HCT116 (cell line): ENCODE measurements around the gene CCT5. TPM values are rescaled to one million over a fixed set of nuclear protein-coding genes. Genes with fewer than 3 reads are reported as not detected.

Source experiments
- ATAC-seq: fragments of 200-7000 bp; cut with Tn5 transposase; 2 replicates; pipeline ENCODE4 v1.9.1; 2020; ENCODE audit warnings: mild to moderate bottlenecking, moderate library complexity
- BruUV-seq: library from RNA; stranded (reverse); fragments of 400-500 nt; replicated peaks from 2 replicates; lab custom pipeline; 2021; lab: Mats Ljungman, UMichigan
- CTCF ChIA-PET: fragments of 300-600 bp; sonication (Branson Sonifier 250); formaldehyde crosslinking; loops from one replicate; lab custom pipeline; 2021; ENCODE audit warnings: antibody characterized with exemption; lab: Charles Lee
- POLR2A ChIA-PET: fragments of 300-600, 350-600 bp; sonication (Branson Sonifier 250); formaldehyde crosslinking; loops from one replicate; lab custom pipeline; 2021; ENCODE audit warnings: antibody characterized with exemption; lab: Charles Lee
- RAD21 ChIA-PET, 2 experiments: fragments of 300-600 bp; sonication (Branson Sonifier 250); formaldehyde crosslinking; loops; one replicate each; lab custom pipeline; 2023; ENCODE audit warnings: low total read pairs in 2 of 2; ENCODE audit not compliant: uncharacterized antibody in 2 of 2, unreplicated experiment in 2 of 2, low non-redundant PET in 1 of 2; lab: Charles Lee
- DNase-seq: peaks from one replicate; pipeline ENCODE4 v3.0.0-alpha.2; 2010; ENCODE audit warnings: low read depth, low spot score
- H2AFZ ChIP-seq: fragments of 200-600 bp; shearing (Covaris generic), sonication (generic); 2 replicates; pipeline ENCODE4 v1.6.1; 2017; ENCODE audit warnings: low read depth, mixed run types, mixed read lengths, antibody characterized with exemption, low read length; ENCODE audit not compliant: poor library complexity, severe bottlenecking
- H3K27ac ChIP-seq: 2 replicates; pipeline ENCODE4 v1.5.1; 2012; ENCODE audit warnings: low read depth, low read length
- H3K27me3 ChIP-seq: fragments of 200-600 bp; sonication (generic); 2 replicates; pipeline ENCODE4 v1.6.1; 2016; ENCODE audit warnings: mixed run types, low read length, mixed read lengths; ENCODE audit not compliant: insufficient read depth
- H3K36me3 ChIP-seq, 2 experiments: fragments of 200-500 bp in 1 of 2; fragments of 200-600 bp in 1 of 2; sonication (Bioruptor generic) in 1 of 2; sonication (generic) in 1 of 2; 2 replicates each; pipeline versions ENCODE4 v1.5.1 to v1.6.1; 2014 to 2016; ENCODE audit warnings: low read length in 2 of 2, inconsistent platforms in 1 of 2, mixed read lengths in 1 of 2, mixed run types in 1 of 2; ENCODE audit not compliant: insufficient read depth in 2 of 2, control insufficient read depth in 1 of 2
- H3K4me1 ChIP-seq, 2 experiments: fragments of 200-600 bp in 1 of 2; sonication (generic) in 1 of 2; 2 replicates each; pipeline versions ENCODE4 v1.5.1 to v1.6.1; 2012 to 2017; ENCODE audit warnings: low read length in 2 of 2, inconsistent platforms in 1 of 2, mild to moderate bottlenecking in 1 of 2, mixed read lengths in 1 of 2, mixed run types in 1 of 2, moderate library complexity in 1 of 2; ENCODE audit not compliant: insufficient read depth in 2 of 2, control insufficient read depth in 1 of 2
- H3K4me2 ChIP-seq: fragments of 200-600 bp; sonication (generic); 2 replicates; pipeline ENCODE4 v1.6.1; 2017; ENCODE audit warnings: mixed run types, low read length, mixed read lengths
- H3K4me3 ChIP-seq, 2 experiments: fragments of 200-600 bp in 1 of 2; sonication (generic) in 1 of 2; replicated peaks in 1 of 2; 2 replicates each; pipeline ENCODE4 v1.5.1; 2011 to 2016; ENCODE audit warnings: low read length in 2 of 2, control low read depth in 1 of 2, low read depth in 1 of 2, mild to moderate bottlenecking in 1 of 2, mixed read lengths in 1 of 2, mixed run types in 1 of 2
- H3K79me2 ChIP-seq: fragments of 200-600 bp; sonication (generic); 2 replicates; pipeline ENCODE4 v1.6.1; 2017; ENCODE audit warnings: mild to moderate bottlenecking, mixed run types, low read length, moderate library complexity, mixed read lengths; ENCODE audit not compliant: insufficient read depth
- H3K9ac ChIP-seq: fragments of 200-600 bp; sonication (generic); 2 replicates; pipeline ENCODE4 v1.6.1; 2016; ENCODE audit warnings: low read length, mixed read lengths
- H3K9me2 ChIP-seq: fragments of 200-600 bp; sonication (generic), shearing (Covaris generic); 2 replicates; pipeline ENCODE4 v1.6.1; 2017; ENCODE audit warnings: mixed run types, mild to moderate bottlenecking, moderate library complexity; ENCODE audit not compliant: insufficient read depth
- H3K9me3 ChIP-seq, 2 experiments: fragments of 200-500 bp in 1 of 2; fragments of 200-600 bp in 1 of 2; sonication (Bioruptor generic) in 1 of 2; sonication (generic) in 1 of 2; 2 replicates each; pipeline ENCODE4 v1.6.1; 2014 to 2017; ENCODE audit warnings: low read length in 2 of 2, mixed read lengths in 2 of 2, inconsistent platforms in 1 of 2, low read depth in 1 of 2, mild to moderate bottlenecking in 1 of 2, mixed run types in 1 of 2, moderate library complexity in 1 of 2; ENCODE audit not compliant: control insufficient read depth in 1 of 2, insufficient read depth in 1 of 2
- H4K20me1 ChIP-seq: fragments of 200-600 bp; sonication (generic), shearing (Covaris generic); 2 replicates; pipeline ENCODE4 v1.6.1; 2017; ENCODE audit warnings: mixed run types, mild to moderate bottlenecking, moderate library complexity; ENCODE audit not compliant: insufficient read depth
- ELF1 ChIP-seq: IDR thresholded peaks from 2 replicates; pipeline ENCODE4 v1.6.1; 2012; ENCODE audit warnings: low read depth, borderline replicate concordance
- EZH2 ChIP-seq: fragments of 200-600 bp; sonication (generic); IDR thresholded peaks from 2 replicates; pipeline ENCODE4 v1.6.1; 2017; ENCODE audit warnings: antibody characterized with exemption, mixed run types
- FOSL1 ChIP-seq: IDR thresholded peaks from 2 replicates; pipeline ENCODE4 v1.6.1; 2012; ENCODE audit warnings: low read depth
- JUND ChIP-seq: IDR thresholded peaks from 2 replicates; pipeline ENCODE4 v1.6.1; 2012
- MAX ChIP-seq: IDR thresholded peaks from 2 replicates; pipeline ENCODE4 v1.6.1; 2012
- POLR2A ChIP-seq: IDR thresholded peaks from 2 replicates; pipeline ENCODE4 v1.7.0; 2011; ENCODE audit warnings: borderline replicate concordance; ENCODE audit not compliant: insufficient read depth, insufficient read length; ENCODE audit errors: extremely low read depth
- POLR2AphosphoS5 ChIP-seq: IDR thresholded peaks from 2 replicates; pipeline ENCODE4 v1.6.1; 2011; ENCODE audit warnings: mild to moderate bottlenecking, low read depth, low read length, moderate library complexity
- RAD21 ChIP-seq: IDR thresholded peaks from 2 replicates; pipeline ENCODE4 v1.6.1; 2012; ENCODE audit warnings: low read depth, mild to moderate bottlenecking
- SIN3A ChIP-seq: IDR thresholded peaks from 2 replicates; pipeline ENCODE4 v1.6.1; 2012; ENCODE audit warnings: low read depth
- TCF7L2 ChIP-seq: IDR thresholded peaks from 2 replicates; pipeline ENCODE4 v1.7.0; 2011; ENCODE audit warnings: borderline replicate concordance, inconsistent platforms; ENCODE audit not compliant: insufficient read depth, insufficient read length; ENCODE audit errors: extremely low read depth
- YY1 ChIP-seq: IDR thresholded peaks from 2 replicates; pipeline ENCODE4 v1.6.1; 2011; ENCODE audit warnings: low read length, low read depth, moderate library complexity, mild to moderate bottlenecking; ENCODE audit not compliant: insufficient replicate concordance; ENCODE audit errors: extremely low read depth
- ZNF274 ChIP-seq: fragments of 200-500 bp; sonication (Bioruptor generic); IDR thresholded peaks from 2 replicates; pipeline ENCODE4 v1.6.1; 2014; ENCODE audit warnings: mild to moderate bottlenecking, low read depth, low read length, inconsistent platforms
- intact Hi-C: fragments of 100-400 bp; cut with micrococcal nuclease; formaldehyde crosslinking; loops from 2 replicates; pipeline ENCODE4 v1.10.0; 2022
- total RNA-seq: library from RNA; stranded (reverse); gene quantifications from one replicate; pipeline ENCODE4 v1.2.1, GENCODE V29; 2021; ENCODE audit not compliant: unreplicated experiment
- TF ChIP-seq, protein P1 (sequence below): IDR thresholded peaks from 2 replicates; pipeline ENCODE4 v1.6.1; 2012; ENCODE audit warnings: low read depth
- TF ChIP-seq, protein P2 (sequence below): IDR thresholded peaks from 2 replicates; pipeline ENCODE4 v1.6.1; 2012

The CCT5 gene
- total RNA-seq, 1 experiment from 2014 or later, result 489 TPM

DNA sequence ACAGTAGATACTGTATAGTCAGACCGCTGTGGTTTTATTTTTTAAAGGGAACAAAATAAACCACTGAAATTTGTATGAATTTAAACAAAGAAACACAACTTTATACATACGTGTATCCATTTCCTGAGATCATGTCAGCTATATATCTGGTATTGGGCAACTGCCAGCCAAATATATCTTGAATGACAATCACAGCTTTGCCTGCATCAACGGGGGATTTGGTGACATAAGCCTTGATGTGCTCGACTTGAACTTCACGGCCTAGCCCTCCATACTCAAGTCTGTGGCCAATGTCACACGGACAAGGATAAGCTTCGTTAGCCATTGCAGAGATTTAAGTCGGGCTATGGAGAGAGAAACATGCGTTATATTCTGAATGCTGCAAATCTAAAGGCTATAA lies 40.4 kb downstream of the CCT5 start:
- H3K79me2 ChIP-seq, result peaks cover 14% of the 10 kb centered on the region; the same call in 1 of the 2 replicates
- H3K4me2 ChIP-seq, result no peak overlapping the region
- no peaks in the 10 kb centered on the region for H3K9me3 ChIP-seq
- ChIA-PET RAD21 (no interaction called here), POLR2A (no interaction called here), CTCF (no interaction called here)
- TF ChIP-seq POLR2AphosphoS5 (no peak), TCF7L2 (no peak), MAX (no peak), JUND (no peak), POLR2A (no peak), ZNF274 (no peak), RAD21 (no peak), FOSL1 (no peak), YY1 (no peak), SIN3A (no peak), ELF1 (no peak), EZH2 (no peak)
- TF ChIP-seq, protein P1, sequence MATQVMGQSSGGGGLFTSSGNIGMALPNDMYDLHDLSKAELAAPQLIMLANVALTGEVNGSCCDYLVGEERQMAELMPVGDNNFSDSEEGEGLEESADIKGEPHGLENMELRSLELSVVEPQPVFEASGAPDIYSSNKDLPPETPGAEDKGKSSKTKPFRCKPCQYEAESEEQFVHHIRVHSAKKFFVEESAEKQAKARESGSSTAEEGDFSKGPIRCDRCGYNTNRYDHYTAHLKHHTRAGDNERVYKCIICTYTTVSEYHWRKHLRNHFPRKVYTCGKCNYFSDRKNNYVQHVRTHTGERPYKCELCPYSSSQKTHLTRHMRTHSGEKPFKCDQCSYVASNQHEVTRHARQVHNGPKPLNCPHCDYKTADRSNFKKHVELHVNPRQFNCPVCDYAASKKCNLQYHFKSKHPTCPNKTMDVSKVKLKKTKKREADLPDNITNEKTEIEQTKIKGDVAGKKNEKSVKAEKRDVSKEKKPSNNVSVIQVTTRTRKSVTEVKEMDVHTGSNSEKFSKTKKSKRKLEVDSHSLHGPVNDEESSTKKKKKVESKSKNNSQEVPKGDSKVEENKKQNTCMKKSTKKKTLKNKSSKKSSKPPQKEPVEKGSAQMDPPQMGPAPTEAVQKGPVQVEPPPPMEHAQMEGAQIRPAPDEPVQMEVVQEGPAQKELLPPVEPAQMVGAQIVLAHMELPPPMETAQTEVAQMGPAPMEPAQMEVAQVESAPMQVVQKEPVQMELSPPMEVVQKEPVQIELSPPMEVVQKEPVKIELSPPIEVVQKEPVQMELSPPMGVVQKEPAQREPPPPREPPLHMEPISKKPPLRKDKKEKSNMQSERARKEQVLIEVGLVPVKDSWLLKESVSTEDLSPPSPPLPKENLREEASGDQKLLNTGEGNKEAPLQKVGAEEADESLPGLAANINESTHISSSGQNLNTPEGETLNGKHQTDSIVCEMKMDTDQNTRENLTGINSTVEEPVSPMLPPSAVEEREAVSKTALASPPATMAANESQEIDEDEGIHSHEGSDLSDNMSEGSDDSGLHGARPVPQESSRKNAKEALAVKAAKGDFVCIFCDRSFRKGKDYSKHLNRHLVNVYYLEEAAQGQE, result no peak
- TF ChIP-seq, protein P2, sequence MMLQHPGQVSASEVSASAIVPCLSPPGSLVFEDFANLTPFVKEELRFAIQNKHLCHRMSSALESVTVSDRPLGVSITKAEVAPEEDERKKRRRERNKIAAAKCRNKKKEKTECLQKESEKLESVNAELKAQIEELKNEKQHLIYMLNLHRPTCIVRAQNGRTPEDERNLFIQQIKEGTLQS, result no peak
- ATAC-seq (no peak), DNase-seq (no peak)
- no TSS peak for BruUV-seq
- H2AFZ ChIP-seq, result no peak overlapping the region
- no peaks in the 10 kb centered on the region for H3K27me3 ChIP-seq
- intact Hi-C loops, result no loop called here
- H3K4me1 ChIP-seq, result no peaks in the 10 kb centered on the region
- no peak overlapping the region for H3K9ac ChIP-seq
- H4K20me1 ChIP-seq, result 0 out of 2 replicates have a peak, but pooled peaks cover 6% of the 10 kb centered on the region
- no peaks in the 10 kb centered on the region for H3K9me2 ChIP-seq
- no peak overlapping the region for H3K4me3 ChIP-seq
- peaks cover 4 to 6% of the 10 kb centered on the region in 2 experiments; a peak in 1 of 4 replicates for H3K36me3 ChIP-seq
- no peak overlapping the region for H3K27ac ChIP-seq
